Measurements from ENCODE around the gene MXRA8. TPM values are rescaled to one million over a fixed set of nuclear protein-coding genes. Genes with fewer than 3 reads are reported as not detected.

Gene MXRA8
- total and polyA plus RNA-seq, 4 donors = 40.6 to 212 (median 77.2) TPM

- DNase-seq (ENCODE audit: low read depth in 4 of 6, low spot score in 6 of 6) = peak in 1 of 6 donors; percentile 71
- peaks cover 61% of the 10 kb centered on the region for H3K4me1 ChIP-seq (ENCODE audit: control insufficient read depth, insufficient read depth, low read length)
- peaks cover 2% of the 10 kb centered on the region for H3K36me3 ChIP-seq (ENCODE audit: control insufficient read depth, insufficient read depth, low read length)
- peak overlapping the region; percentile 91 for H3K27ac ChIP-seq (ENCODE audit: low read depth, low read length)
- WGBS (ENCODE audit: insufficient coverage) = 58% methylated on average over 25 of the region's 28 CpGs
- peaks cover 11% of the 10 kb centered on the region for H3K27me3 ChIP-seq (ENCODE audit: control insufficient read depth, insufficient read depth, low read length)
- no peak overlapping the region for H3K4me3 ChIP-seq (ENCODE audit: low read depth, low read length)
- no peaks in the 10 kb centered on the region for H3K9me3 ChIP-seq (ENCODE audit: control insufficient read depth, insufficient read depth, low read length)
These were observed 1.5 kb upstream of the MXRA8 start for GRCh38 chr1:1359664-1360468.

DNA sequence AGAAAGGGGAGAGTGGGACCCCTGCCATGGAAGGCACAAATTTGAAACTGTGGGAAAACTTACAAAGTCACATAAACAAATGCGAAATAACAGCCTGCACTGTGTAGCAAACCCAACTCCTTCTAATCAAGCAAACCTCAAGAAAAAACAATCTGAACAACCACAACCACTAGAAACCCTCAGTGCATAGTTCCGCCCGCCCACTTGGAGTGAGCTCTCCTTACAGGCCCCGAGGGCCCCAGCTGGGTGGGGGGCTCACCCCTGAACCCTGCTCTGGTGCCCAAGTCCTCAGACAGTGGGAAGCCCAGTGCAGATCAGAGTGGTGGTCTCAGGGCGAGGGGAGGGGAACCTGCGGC lies 931 bp upstream of the MXRA8 start:
- Histone ChIP-seq H3K4me1 (ENCODE audit: control insufficient read depth, insufficient read depth, low read length) (peaks cover 65% of the 10 kb centered on the region), H3K4me3 (ENCODE audit: low read depth, low read length) (no peak overlapping the region), H3K27ac (ENCODE audit: low read depth, low read length) (peak overlapping the region; percentile 91), H3K9me3 (ENCODE audit: control insufficient read depth, insufficient read depth, low read length) (no peaks in the 10 kb centered on the region), H3K27me3 (ENCODE audit: control insufficient read depth, insufficient read depth, low read length) (peaks cover 13% of the 10 kb centered on the region), H3K36me3 (ENCODE audit: control insufficient read depth, insufficient read depth, low read length) (peaks cover 7% of the 10 kb centered on the region)
- DNase-seq (ENCODE audit: low read depth in 4 of 6, low spot score in 6 of 6) = peak in 1 of 6 donors; percentile 55
- 88% methylated on average over 2 of the region's 6 CpGs for WGBS (ENCODE audit: insufficient coverage)

GRCh38 chr1:1357871-1358432 lies 403 bp downstream of the MXRA8 start:
- Histone ChIP-seq H3K27me3 (ENCODE audit: control insufficient read depth, insufficient read depth, low read length) (peaks cover 24% of the 10 kb centered on the region), H3K27ac (ENCODE audit: low read depth, low read length) (peak overlapping the region; percentile 91), H3K4me1 (ENCODE audit: control insufficient read depth, insufficient read depth, low read length) (peaks cover 78% of the 10 kb centered on the region), H3K9me3 (ENCODE audit: control insufficient read depth, insufficient read depth, low read length) (no peaks in the 10 kb centered on the region), H3K36me3 (ENCODE audit: control insufficient read depth, insufficient read depth, low read length) (peaks cover 20% of the 10 kb centered on the region), H3K4me3 (ENCODE audit: low read depth, low read length) (peak overlapping the region; percentile 57)
- 7% methylated on average over 18 of the region's 18 CpGs for WGBS (ENCODE audit: insufficient coverage)
- peak in 1 of 6 donors; percentile 46 for DNase-seq (ENCODE audit: low read depth in 4 of 6, low spot score in 6 of 6)

GRCh38 chr1:1356796-1357401 lies 1.5 kb downstream of the MXRA8 start:
- Histone ChIP-seq H3K4me3 (ENCODE audit: low read depth, low read length) (peak overlapping the region; percentile 57), H3K36me3 (ENCODE audit: control insufficient read depth, insufficient read depth, low read length) (peaks cover 30% of the 10 kb centered on the region), H3K9me3 (ENCODE audit: control insufficient read depth, insufficient read depth, low read length) (no peaks in the 10 kb centered on the region), H3K27ac (ENCODE audit: low read depth, low read length) (peak overlapping the region; percentile 91), H3K4me1 (ENCODE audit: control insufficient read depth, insufficient read depth, low read length) (peaks cover 83% of the 10 kb centered on the region), H3K27me3 (ENCODE audit: control insufficient read depth, insufficient read depth, low read length) (peaks cover 24% of the 10 kb centered on the region)
- 34% methylated on average over 24 of the region's 26 CpGs for WGBS (ENCODE audit: insufficient coverage)
- DNase-seq (ENCODE audit: low read depth in 4 of 6, low spot score in 6 of 6) = no peak

- H3K9me3 ChIP-seq (ENCODE audit: control insufficient read depth, insufficient read depth, low read length) = no peaks in the 10 kb centered on the region
- peaks cover 24% of the 10 kb centered on the region for H3K27me3 ChIP-seq (ENCODE audit: control insufficient read depth, insufficient read depth, low read length)
- H3K27ac ChIP-seq (ENCODE audit: low read depth, low read length) = peak overlapping the region; percentile 91
- WGBS (ENCODE audit: insufficient coverage) = 66% methylated on average over 4 of the region's 8 CpGs
- H3K4me1 ChIP-seq (ENCODE audit: control insufficient read depth, insufficient read depth, low read length) = peaks cover 83% of the 10 kb centered on the region
- peaks cover 35% of the 10 kb centered on the region for H3K36me3 ChIP-seq (ENCODE audit: control insufficient read depth, insufficient read depth, low read length)
- peak overlapping the region; percentile 57 for H3K4me3 ChIP-seq (ENCODE audit: low read depth, low read length)
- no peak for DNase-seq (ENCODE audit: low read depth in 4 of 6, low spot score in 6 of 6)
These were observed 2.1 kb downstream of the MXRA8 start for GRCh38 chr1:1356166-1356795.

DNA sequence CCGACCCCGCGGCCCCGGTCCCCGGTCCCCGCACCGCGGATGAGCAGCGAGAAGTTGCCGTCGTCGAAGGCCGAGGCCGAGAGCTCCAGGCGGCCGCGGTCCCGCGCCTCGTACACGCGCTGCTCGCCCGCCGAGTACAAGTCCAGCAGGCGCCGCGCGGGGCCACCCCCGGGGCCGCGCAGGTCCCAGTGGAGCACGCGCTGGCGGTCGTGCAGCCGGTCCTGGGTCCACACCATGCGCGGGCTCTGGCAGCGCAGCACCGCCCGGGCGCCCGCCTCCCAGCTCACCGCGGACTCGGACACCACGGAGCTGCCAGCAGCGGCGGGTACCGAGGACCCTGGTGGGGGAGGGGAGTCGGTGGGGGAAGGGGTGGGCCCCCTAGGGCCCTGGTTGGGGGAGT lies 2.9 kb downstream of the MXRA8 start:
- H3K27me3 ChIP-seq (ENCODE audit: control insufficient read depth, insufficient read depth, low read length) = peaks cover 24% of the 10 kb centered on the region
- WGBS (ENCODE audit: insufficient coverage) = 3% methylated on average over 37 of the region's 52 CpGs
- peak in 2 of 6 donors; percentile 31 to 55 for DNase-seq (ENCODE audit: low read depth in 4 of 6, low spot score in 6 of 6)

GRCh38 chr1:1354271-1355247 lies 3.8 kb downstream of the MXRA8 start:
- H3K4me3 ChIP-seq (ENCODE audit: low read depth, low read length) = no peak overlapping the region
- H3K27me3 ChIP-seq (ENCODE audit: control insufficient read depth, insufficient read depth, low read length) = peaks cover 24% of the 10 kb centered on the region
- H3K36me3 ChIP-seq (ENCODE audit: control insufficient read depth, insufficient read depth, low read length) = peaks cover 35% of the 10 kb centered on the region
- H3K4me1 ChIP-seq (ENCODE audit: control insufficient read depth, insufficient read depth, low read length) = peaks cover 70% of the 10 kb centered on the region
- H3K9me3 ChIP-seq (ENCODE audit: control insufficient read depth, insufficient read depth, low read length) = no peaks in the 10 kb centered on the region
- 32% methylated on average over 97 of the region's 116 CpGs for WGBS (ENCODE audit: insufficient coverage)
- no peak overlapping the region for H3K27ac ChIP-seq (ENCODE audit: low read depth, low read length)
- no peak for DNase-seq (ENCODE audit: low read depth in 4 of 6, low spot score in 6 of 6)

More for the DNA sequence above, 2.9 kb downstream of the MXRA8 start:
- peaks cover 35% of the 10 kb centered on the region for H3K36me3 ChIP-seq (ENCODE audit: control insufficient read depth, insufficient read depth, low read length)
- H3K4me1 ChIP-seq (ENCODE audit: control insufficient read depth, insufficient read depth, low read length) = peaks cover 78% of the 10 kb centered on the region
- H3K9me3 ChIP-seq (ENCODE audit: control insufficient read depth, insufficient read depth, low read length) = no peaks in the 10 kb centered on the region
- H3K4me3 ChIP-seq (ENCODE audit: low read depth, low read length) = no peak overlapping the region
- no peak overlapping the region for H3K27ac ChIP-seq (ENCODE audit: low read depth, low read length)

DNA sequence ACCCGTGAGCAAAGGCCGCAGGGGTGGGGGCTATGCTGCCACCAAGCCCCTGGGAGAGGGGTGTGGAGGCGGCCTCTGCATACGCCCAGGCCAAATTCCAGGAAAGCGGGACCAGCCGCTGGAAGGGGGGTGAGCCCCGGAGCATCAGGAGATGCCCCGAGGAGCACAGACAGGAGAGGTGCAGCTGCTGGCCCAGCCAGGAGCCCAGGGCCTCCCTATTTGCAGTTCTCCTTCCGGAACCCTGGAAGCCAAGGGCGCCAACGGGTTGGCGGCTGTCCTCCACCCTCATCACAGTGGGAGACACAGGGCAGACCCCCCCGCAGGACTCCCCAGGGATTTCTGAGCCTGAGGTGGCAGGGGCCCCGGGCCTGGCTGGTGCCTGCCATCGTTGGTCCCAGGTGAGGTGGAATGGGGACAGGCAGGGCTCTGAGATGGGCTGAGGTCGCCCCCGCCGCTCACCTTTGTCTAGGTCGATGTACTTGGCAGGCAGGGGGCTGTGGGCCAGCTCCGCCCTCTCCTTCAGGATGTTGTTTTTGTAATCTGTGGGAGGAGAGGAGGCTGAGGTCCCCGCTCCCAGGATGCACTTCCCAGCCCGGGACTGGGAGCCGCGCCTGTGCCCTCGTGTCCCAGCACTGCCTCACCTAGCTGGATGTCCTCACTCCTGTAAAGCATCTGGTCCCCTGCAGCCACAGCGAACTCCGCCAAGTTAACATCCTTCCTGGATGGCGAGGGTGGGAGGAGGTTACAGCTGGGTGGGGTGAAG lies 4.8 kb downstream of the MXRA8 start:
- WGBS (ENCODE audit: insufficient coverage) = 58% methylated on average over 16 of the region's 28 CpGs
- Histone ChIP-seq H3K9me3 (ENCODE audit: control insufficient read depth, insufficient read depth, low read length) (no peaks in the 10 kb centered on the region), H3K4me1 (ENCODE audit: control insufficient read depth, insufficient read depth, low read length) (peaks cover 60% of the 10 kb centered on the region), H3K27me3 (ENCODE audit: control insufficient read depth, insufficient read depth, low read length) (peaks cover 23% of the 10 kb centered on the region), H3K4me3 (ENCODE audit: low read depth, low read length) (no peak overlapping the region), H3K27ac (ENCODE audit: low read depth, low read length) (no peak overlapping the region), H3K36me3 (ENCODE audit: control insufficient read depth, insufficient read depth, low read length) (peaks cover 35% of the 10 kb centered on the region)
- no peak for DNase-seq (ENCODE audit: low read depth in 4 of 6, low spot score in 6 of 6)

All from spinal cord (tissue), 10 donors.